ENCODE results near the gene SLX1A.
"Not testable (repeated sequence)": the region's sequence is repeated elsewhere in the genome, so short reads cannot be mapped to it uniquely, and the experiment has no call there.

The SLX1A gene

GRCh38 chr16:30184891-30185682 lies 8.6 kb upstream of the SLX1A start:
- DNase-seq = no peak

- DNase-seq = peak; percentile 95
Measured at GRCh38 chr16:30185683-30186421, 7.8 kb upstream of the SLX1A start.

- DNase-seq = no peak
Measured at GRCh38 chr16:30186444-30186781, 7.3 kb upstream of the SLX1A start.

GRCh38 chr16:30186782-30187555 lies 6.7 kb upstream of the SLX1A start:
- no peak for DNase-seq

- no peak for DNase-seq
Measured at GRCh38 chr16:30187556-30187865, 6.2 kb upstream of the SLX1A start.

- DNase-seq = no peak
Measured at GRCh38 chr16:30187971-30188561, 5.6 kb upstream of the SLX1A start.

- DNase-seq = not testable (repeated sequence)
Measured at GRCh38 chr16:30191158-30191557, 2.5 kb upstream of the SLX1A start.

- not testable (repeated sequence) for DNase-seq
Measured at GRCh38 chr16:30193098-30193497, 577 bp upstream of the SLX1A start.

- DNase-seq = not testable (repeated sequence)
Measured at GRCh38 chr16:30194172-30194925, 674 bp downstream of the SLX1A start.

- DNase-seq = not testable (repeated sequence)
Measured at GRCh38 chr16:30197001-30197400, 3.3 kb downstream of the SLX1A start.

- DNase-seq = not testable (repeated sequence)
Measured at GRCh38 chr16:30199049-30199448, 5.4 kb downstream of the SLX1A start, which contains the start of gene SULT1A3. TSS of gene SULT1A3 (plus strand) at chr16:30199255. CDS start at chr16:30200729, 1,474 bp downstream.

- not testable (repeated sequence) for DNase-seq
Measured at GRCh38 chr16:30199608-30200343, 6.1 kb downstream of the SLX1A start.

- not testable (repeated sequence) for DNase-seq
Measured at GRCh38 chr16:30205541-30206236, 12.0 kb downstream of the SLX1A start.

- not testable (repeated sequence) for DNase-seq
Measured at GRCh38 chr16:30206252-30206651, 12.6 kb downstream of the SLX1A start.

- DNase-seq = not testable (repeated sequence)
Measured at GRCh38 chr16:30207063-30207704, 13.5 kb downstream of the SLX1A start.

- DNase-seq = not testable (repeated sequence)
Measured at GRCh38 chr16:30209032-30209431, 15.4 kb downstream of the SLX1A start.

GRCh38 chr16:30211414-30211813 lies 17.7 kb downstream of the SLX1A start:
- DNase-seq = not testable (repeated sequence)

- DNase-seq = not testable (repeated sequence)
Measured at GRCh38 chr16:30217082-30217481, 23.4 kb downstream of the SLX1A start.

Data from SIG-M5 (cell line).